ENCODE data around the gene NAT16.

DNA sequence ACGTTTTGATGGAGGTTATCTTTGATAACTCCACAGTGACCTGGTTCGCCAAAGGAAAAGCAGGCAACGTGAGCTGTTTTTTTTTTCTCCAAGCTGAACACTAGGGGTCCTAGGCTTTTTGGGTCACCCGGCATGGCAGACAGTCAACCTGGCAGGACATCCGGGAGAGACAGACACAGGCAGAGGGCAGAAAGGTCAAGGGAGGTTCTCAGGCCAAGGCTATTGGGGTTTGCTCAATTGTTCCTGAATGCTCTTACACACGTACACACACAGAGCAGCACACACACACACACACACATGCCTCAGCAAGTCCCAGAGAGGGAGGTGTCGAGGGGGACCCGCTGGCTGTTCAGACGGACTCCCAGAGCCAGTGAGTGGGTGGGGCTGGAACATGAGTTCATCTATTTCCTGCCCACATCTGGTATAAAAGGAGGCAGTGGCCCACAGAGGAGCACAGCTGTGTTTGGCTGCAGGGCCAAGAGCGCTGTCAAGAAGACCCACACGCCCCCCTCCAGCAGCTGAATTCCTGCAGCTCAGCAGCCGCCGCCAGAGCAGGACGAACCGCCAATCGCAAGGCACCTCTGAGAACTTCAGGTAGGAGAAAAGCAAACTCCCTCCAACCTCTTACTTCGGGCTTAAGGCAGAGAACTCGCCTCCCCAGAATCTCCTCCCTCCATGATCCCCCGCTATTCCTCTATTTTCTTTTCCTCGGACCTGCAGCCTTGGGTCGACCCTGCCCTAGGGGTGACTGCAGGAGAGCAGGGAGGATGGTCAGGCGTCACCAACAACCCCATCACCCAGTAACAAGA, 53.2 kb downstream of the NAT16 start, which contains the start of gene SERPINE1:
- no peak for TF ChIP-seq PAX5 (IDR thresholded peaks at IDR 0.05; ENCODE audit: insufficient read depth, low read length, severe bottlenecking)
- no peak for TF ChIP-seq TAF1 (IDR thresholded peaks at IDR 0.05; ENCODE audit: low read depth, low read length)
- TF ChIP-seq POLR2A (IDR thresholded peaks at IDR 0.05; ENCODE audit: low read depth, low read length), result 0 out of 2 replicates have a peak, but pooled peaks have one; percentile 36
- TF ChIP-seq POLR2AphosphoS5 (IDR thresholded peaks at IDR 0.05; ENCODE audit: low read depth, low read length), result 0 out of 2 replicates have a peak, but pooled peaks have one; percentile 26
